ENCODE results near the gene MYO1E. TPM values are rescaled to one million over a fixed set of nuclear protein-coding genes. Genes with fewer than 3 reads are reported as not detected.

Gene MYO1E
- total and polyA plus RNA-seq, 2 of the 8 experiments (the other 6 are each of a cell fraction or from before 2014, with no cell fraction given): 19.6 to 142 TPM

DNA sequence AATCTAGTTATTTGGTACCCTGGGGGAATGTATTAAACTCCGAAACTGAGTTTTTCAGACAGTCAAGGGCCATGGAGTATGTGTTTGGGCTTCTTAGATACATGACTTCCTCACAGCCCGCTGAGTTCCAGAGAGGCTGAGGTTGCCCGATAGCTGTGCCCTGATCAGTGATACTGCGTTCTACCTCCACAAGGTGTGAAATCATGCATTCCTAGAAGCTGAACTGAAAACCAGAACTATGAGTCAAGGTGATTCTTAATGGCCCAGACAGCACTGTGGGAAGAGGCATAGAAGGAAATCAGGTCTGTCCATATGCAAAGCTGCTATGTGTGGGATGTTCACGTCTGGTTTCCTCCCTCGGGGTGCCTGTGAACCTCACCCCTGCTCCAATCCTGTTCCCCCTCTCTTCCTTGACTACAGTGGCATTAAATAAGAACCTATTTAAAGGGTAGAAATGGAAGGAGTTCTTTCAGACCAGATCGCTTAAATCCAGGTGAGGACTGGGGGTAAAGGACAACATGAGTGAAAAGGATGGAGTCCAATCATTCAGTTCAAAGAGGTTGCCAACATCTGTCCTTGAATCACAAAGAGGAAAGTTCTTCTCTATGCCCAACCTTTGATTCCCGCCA is 74.3 kb downstream of the MYO1E start:
- DNase-seq (ENCODE audit: low read depth in 1 of 2, low spot score in 2 of 2) (no peak), FAIRE-seq (no peak)
- Histone ChIP-seq H3K9me3 (ENCODE audit: insufficient read depth in 2 of 2, low read depth in 1 of 2, low read length in 1 of 2) (no peaks in the 10 kb centered on the region), H3K27ac (ENCODE audit: low read depth, low read length) (no peak overlapping the region), H4K5ac (ENCODE audit: insufficient read length, low read depth, low read length) (no peak overlapping the region), H3K4me1 (replicated peaks in 1 of 4; ENCODE audit: control insufficient read depth in 3 of 4, insufficient read depth in 4 of 4, low read length in 3 of 4) (peaks cover 2 to 9% (median 3%) of the 10 kb centered on the region in 4 experiments; a peak in 5 of 7 replicates), H2AK5ac (ENCODE audit: low read depth, low read length) (no peak overlapping the region), H2BK120ac (replicated peaks; ENCODE audit: low read depth, low read length) (no peak overlapping the region), H3K4ac (replicated peaks; ENCODE audit: insufficient read length, low read depth, low read length) (no peak overlapping the region), H3K4me3 (ENCODE audit: extremely low read depth in 1 of 4, insufficient read depth in 2 of 4, low read depth in 3 of 4, low read length in 4 of 4) (no peak overlapping the region), H3K4me2 (ENCODE audit: insufficient read depth in 1 of 2, low read depth in 2 of 2, low read length in 2 of 2) (no peak overlapping the region), H3K14ac (ENCODE audit: insufficient read length) (no peak overlapping the region), H2BK5ac (ENCODE audit: low read depth, low read length) (no peak overlapping the region), H2BK12ac (ENCODE audit: low read depth, low read length) (no peak overlapping the region), H4K20me1 (replicated peaks in 1 of 2; ENCODE audit: control insufficient read depth in 1 of 2, insufficient read depth in 2 of 2, low read length in 2 of 2) (peaks cover 6 to 7% of the 10 kb centered on the region in 2 experiments), H3K27me3 (replicated peaks in 1 of 4; ENCODE audit: control insufficient read depth in 3 of 4, extremely low read depth in 1 of 4, insufficient read depth in 3 of 4, low read length in 3 of 4) (no peaks in the 10 kb centered on the region), H3K23me2 (ENCODE audit: low read depth, low read length) (no peaks in the 10 kb centered on the region), H2BK20ac (ENCODE audit: low read length) (no peak overlapping the region), H4K8ac (ENCODE audit: extremely low read depth, insufficient read depth, low read length) (no peak overlapping the region; the same call in 1 of the 2 replicates), H4K91ac (replicated peaks; ENCODE audit: insufficient read length, low read length) (no peak overlapping the region), H3K23ac (ENCODE audit: insufficient read length) (no peak overlapping the region), H3K79me1 (ENCODE audit: low read depth, low read length) (peaks cover 7% of the 10 kb centered on the region; the same call in 1 of the 2 replicates), H3K79me2 (ENCODE audit: control insufficient read depth in 1 of 2, insufficient read depth in 2 of 2, low read length in 2 of 2) (peaks cover 0 to 70% of the 10 kb centered on the region in 2 experiments; a peak in 3 of 4 replicates), H3K18ac (ENCODE audit: extremely low read depth, low read length) (no peak overlapping the region), H3K36me3 (ENCODE audit: control insufficient read depth in 2 of 4, insufficient read depth in 4 of 4, low read length in 3 of 4) (no peaks in the 10 kb centered on the region), H2BK15ac (ENCODE audit: low read length) (no peak overlapping the region), H3K56ac (replicated peaks; ENCODE audit: insufficient read length, low read depth, low read length) (no peak overlapping the region), H3K9ac (replicated peaks in 1 of 4; ENCODE audit: extremely low read depth in 1 of 4, low read depth in 3 of 4, low read length in 3 of 4) (no peak overlapping the region), H2AFZ (ENCODE audit: low read length) (no peak overlapping the region)
- WGBS, 2 experiments (ENCODE audit: extremely low coverage in 1 of 2, insufficient coverage in 1 of 2, insufficient read length in 1 of 2, insufficient replicate concordance in 2 of 2, low coverage in 1 of 2, low lambda C conversion rate in 2 of 2, missing lambda C conversion rate in 1 of 2): 93% methylated on average over 8 of the region's 8 CpGs; no CpG with 5 or more reads in 1 of the 2 experiments
- ChIA-PET CTCF (ENCODE audit: partially characterized antibody) (interaction anchor here (1.9 kb wide), 1 partner anchor 17 kb away, joined by 4 read pairs; no protein-coding TSS in a partner anchor), POLR2A (ENCODE audit: partially characterized antibody) (no interaction called here)
- no peak for TF ChIP-seq KDM5A (IDR thresholded peaks at IDR 0.05; ENCODE audit: low read length)
- no peak for TF ChIP-seq USF2 (IDR thresholded peaks at IDR 0.05; ENCODE audit: low read length)
- TF ChIP-seq CREB1 (IDR thresholded peaks at IDR 0.05): no peak
- no peak for TF ChIP-seq JUND (IDR thresholded peaks at IDR 0.05; ENCODE audit: low read length)
- TF ChIP-seq SP2 (IDR thresholded peaks at IDR 0.05; ENCODE audit: low read length): no peak
- TF ChIP-seq ASH2L (IDR thresholded peaks at IDR 0.05; ENCODE audit: low read length): no peak
- no peak for TF ChIP-seq CHD2 (IDR thresholded peaks at IDR 0.05; ENCODE audit: low read length)
- no peak for TF ChIP-seq BACH1 (IDR thresholded peaks at IDR 0.05; ENCODE audit: low read length)
